T follicular helper cell (primary cell): ENCODE measurements around the gene MTHFD2.
"Not testable (repeated sequence)": the region's sequence is repeated elsewhere in the genome, so short reads cannot be mapped to it uniquely, and the experiment has no call there.

Experiments
- DNase-seq: peaks from one replicate; pipeline ENCODE4 v3.0.0-alpha.2; 2020; ENCODE audit warnings: low read depth

The MTHFD2 gene

GRCh38 chr2:74228772-74229171 is 30.4 kb downstream of the MTHFD2 start:
- no peak for DNase-seq

DNA sequence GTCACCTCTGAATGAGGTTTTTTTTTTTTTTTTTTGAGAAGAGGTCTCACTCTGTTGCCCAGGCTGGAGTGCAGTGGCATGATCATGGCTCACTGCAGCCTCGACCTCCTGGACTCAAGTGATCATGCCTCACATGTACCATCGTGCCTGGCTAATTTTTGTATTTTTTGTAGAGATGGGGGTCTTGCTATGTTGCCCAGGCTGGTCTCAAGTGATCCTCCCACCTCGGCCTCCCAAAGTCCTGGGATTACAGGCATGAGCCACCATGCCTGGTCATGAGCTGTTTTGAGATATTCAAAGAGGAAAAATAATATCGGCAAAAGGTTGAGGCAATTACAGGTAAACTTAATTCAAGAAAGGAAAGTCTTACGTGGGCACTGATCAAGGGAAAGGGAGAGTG is 31.4 kb downstream of the MTHFD2 start:
- DNase-seq, result not testable (repeated sequence)

DNA sequence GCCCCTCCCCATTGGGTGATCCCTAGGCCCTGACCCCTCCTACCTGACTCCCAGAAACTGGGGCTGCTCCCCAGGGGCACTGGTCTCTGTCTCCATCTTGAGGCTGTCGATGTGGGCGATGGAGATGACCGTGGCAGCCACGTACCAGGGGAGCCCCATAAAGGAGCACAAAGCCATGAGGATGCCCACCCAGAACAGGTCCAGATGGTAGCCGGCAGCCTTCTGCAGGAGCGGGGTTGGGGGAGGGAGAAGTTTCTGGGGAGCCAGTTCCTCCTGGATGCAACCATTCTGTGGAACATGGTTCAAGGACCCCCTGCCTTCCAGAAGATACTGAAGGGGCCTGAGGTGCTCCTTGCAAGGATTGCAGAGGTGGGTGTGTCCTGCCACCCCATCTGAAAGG is 34.0 kb downstream of the MTHFD2 start:
- no peak for DNase-seq

GRCh38 chr2:74233648-74234047 is 35.2 kb downstream of the MTHFD2 start:
- no peak for DNase-seq

DNA sequence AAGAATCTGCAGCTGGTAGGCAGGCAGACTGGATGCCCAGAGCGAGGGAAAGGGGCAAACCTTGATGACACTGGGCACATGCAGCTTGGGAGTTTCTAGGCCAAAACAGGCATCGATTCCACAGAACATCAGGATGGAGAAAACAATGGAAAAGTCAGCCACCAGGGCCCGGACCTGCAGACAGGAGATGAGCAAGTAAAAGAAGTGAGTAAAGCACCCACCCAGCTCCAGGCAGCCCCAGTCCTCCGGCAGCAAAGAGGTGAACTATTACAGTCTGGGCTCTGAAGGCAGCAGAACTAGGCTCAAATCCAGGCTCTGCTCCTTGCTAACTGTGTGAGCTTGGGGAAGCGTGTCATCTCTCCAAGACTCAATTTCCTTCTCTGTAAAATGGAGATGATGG is 36.6 kb downstream of the MTHFD2 start:
- no peak for DNase-seq

- DNase-seq, result no peak
Observed at GRCh38 chr2:74238879-74239278, 40.5 kb downstream of the MTHFD2 start.

DNA sequence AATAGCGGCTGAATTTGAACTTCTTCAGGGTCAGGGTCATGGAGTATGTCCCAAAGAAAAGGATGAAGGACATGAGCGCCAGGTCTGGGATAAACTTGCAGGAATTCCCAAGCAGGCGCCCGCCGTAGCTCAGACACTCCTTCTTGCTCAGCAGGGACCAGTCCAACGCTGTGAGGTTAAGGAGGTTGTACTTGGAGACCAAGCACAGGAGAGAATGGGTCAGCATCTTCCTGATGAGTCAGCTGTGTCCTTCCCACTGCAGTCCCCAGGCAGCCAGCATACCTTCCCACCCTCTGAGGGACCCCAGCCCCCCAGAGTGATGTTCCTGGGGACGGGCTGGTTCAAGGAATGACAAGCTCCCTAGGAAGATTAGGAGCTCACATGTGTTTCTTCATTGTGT is 40.9 kb downstream of the MTHFD2 start:
- DNase-seq, result no peak

DNA sequence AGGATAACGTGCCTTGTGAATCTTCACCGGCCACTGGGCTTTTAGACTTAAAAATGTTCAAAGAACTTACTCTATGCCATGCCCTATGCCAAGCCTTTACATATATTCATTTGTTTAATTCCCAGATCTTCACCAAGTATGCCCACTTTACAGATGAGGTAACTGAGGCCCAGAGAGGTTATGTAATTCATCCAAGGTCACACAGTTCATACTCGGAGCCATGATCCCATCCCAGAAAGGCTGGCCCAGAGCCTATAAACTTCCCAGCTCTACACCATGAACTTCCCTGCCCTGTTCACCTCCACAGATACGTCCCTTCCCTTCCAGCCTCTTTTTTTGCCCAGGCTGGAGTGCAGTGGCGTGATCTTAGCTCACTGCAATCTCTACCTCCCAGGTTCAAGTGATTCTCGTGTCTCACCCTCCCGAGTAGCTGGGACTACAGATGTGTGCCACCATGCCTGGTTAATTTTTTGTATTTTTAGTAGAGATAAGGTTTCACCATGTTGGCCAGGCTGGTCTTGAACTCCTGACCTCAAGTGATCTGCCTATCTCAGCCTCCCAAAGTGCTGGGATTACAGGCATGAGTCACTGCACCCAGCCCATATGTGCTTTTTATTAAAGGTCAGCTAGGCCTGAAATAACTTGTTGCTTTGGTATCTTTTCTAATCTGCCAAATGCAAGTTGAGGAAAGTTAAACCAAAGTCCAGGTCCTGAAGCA is 44.1 kb downstream of the MTHFD2 start:
- no peak for DNase-seq

GRCh38 chr2:74244286-74244685 is 45.9 kb downstream of the MTHFD2 start:
- no peak for DNase-seq

GRCh38 chr2:74246496-74247195 is 48.2 kb downstream of the MTHFD2 start:
- no peak for DNase-seq

GRCh38 chr2:74249406-74250122 is 51.1 kb downstream of the MTHFD2 start:
- no peak for DNase-seq

- DNase-seq, result peak; percentile 39
Observed at GRCh38 chr2:74250189-74250631, 51.8 kb downstream of the MTHFD2 start.

GRCh38 chr2:74252036-74252435 is 53.6 kb downstream of the MTHFD2 start:
- DNase-seq, result no peak

GRCh38 chr2:74252862-74253261 is 54.4 kb downstream of the MTHFD2 start:
- DNase-seq, result no peak

DNA sequence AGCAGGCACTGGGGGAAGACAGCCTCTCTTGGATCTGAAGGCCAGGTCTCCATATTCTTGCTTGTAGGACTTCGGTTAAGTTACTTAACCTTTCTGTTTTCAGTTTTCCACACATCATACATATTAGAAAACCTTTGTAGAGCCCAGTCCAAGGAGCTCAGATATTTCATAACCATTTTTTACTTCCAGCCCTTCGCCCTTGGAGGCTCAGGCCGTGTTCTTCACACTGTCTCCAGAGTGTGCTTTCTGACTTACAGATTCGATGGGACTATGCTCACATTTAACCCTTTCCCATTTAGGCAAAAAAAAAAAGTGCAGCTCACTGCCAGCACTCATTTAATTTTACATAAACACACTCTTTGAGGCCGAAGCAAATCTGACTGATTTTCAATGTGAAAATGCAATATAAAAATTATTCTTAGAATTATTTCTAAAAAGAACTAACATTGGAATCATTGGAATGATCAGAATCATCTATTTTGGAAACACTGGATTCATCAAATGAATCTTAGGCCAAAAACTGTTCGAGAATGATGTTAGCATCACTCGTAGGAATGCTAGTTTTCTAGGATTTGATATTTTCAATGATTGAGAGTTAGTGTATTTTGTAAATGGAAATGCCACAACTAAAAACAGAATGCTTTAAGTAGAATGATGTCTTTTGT is 55.0 kb downstream of the MTHFD2 start:
- DNase-seq, result no peak

GRCh38 chr2:74253971-74254310 is 55.5 kb downstream of the MTHFD2 start:
- DNase-seq, result no peak

- DNase-seq, result no peak
Observed at GRCh38 chr2:74255660-74256213, 57.3 kb downstream of the MTHFD2 start.

DNA sequence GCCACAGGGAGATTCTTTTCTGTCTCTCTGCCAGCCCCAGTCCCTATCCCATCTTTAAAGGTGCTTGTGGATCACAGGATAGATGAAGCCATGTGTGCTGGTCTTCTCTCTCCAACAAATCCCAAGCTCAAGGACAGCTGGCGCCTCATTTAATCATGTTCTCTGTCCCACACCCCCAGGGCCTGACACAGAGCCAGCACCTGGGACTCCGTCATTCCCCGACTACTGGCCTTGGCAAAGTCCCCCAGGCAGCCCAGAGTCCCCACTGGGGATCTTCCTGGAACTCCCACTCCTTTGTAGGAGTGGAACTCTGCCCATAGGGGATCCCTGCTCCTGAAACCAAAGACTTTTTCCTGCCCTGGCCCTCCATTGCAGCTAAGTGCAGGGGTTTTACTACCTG is 60.8 kb downstream of the MTHFD2 start:
- DNase-seq, result no peak

GRCh38 chr2:74259733-74260132 is 61.3 kb downstream of the MTHFD2 start:
- DNase-seq, result no peak

GRCh38 chr2:74260495-74260894 is 62.1 kb downstream of the MTHFD2 start:
- no peak for DNase-seq

DNA sequence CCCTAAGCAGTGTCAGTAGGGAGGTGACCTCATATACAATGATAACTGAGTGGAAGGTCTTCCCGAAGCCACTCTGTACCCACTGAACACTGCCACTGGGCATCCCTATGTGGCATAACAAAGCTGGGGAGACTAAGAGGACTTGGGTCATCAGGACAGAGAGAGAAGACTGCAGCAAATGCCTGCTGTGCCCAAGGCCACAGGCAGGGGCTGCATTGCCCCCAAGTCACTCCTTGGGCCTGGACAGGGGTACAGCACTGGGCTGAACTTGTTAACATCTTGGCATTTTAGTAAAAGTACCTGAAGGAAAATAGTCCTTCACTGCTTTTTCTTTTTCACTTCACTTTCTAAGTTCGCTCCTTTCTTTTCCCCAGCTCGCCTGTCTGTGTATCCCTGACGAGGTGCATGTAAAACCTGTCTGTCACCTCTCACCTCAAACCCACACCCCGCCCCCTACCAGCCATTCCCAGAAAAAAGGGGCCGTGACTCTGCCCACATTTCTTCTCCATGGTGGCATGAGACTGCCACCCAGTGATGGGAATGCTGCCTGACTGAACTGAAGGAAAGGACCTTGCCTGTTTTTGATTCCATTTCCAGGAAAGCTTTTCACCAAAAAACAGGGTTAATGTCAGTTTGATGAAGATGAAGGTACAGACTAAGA is 62.9 kb downstream of the MTHFD2 start:
- no peak for DNase-seq

DNA sequence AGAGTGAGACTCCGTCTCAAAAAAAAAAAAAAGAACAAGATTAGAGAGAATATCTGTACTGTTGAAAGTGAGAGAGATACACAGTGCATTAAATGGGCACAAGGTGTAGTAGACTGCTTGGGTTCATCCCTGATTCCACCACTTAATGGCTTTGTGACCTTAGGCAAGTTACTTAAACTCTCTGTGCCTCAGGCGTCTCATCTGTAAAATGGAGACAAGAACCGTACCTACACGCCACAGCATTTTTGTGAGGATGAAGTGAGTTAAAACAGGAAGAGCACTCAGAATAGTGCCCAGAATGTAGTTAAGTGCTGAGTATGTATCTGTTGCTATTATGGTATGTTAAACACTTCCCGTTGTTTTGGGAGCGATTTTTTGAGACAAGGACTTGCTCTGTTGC is 64.3 kb downstream of the MTHFD2 start:
- no peak for DNase-seq
